SKM-1 treated with dmso at 0.1 percent for 144 hours (cell line): ENCODE results near the gene DIO2.

Experiments used
- DNase-seq: peaks from one replicate; lab custom pipeline; 2025; ENCODE audit not compliant: unreplicated experiment; lab: John Stamatoyannopoulos, UW

Gene DIO2

DNA sequence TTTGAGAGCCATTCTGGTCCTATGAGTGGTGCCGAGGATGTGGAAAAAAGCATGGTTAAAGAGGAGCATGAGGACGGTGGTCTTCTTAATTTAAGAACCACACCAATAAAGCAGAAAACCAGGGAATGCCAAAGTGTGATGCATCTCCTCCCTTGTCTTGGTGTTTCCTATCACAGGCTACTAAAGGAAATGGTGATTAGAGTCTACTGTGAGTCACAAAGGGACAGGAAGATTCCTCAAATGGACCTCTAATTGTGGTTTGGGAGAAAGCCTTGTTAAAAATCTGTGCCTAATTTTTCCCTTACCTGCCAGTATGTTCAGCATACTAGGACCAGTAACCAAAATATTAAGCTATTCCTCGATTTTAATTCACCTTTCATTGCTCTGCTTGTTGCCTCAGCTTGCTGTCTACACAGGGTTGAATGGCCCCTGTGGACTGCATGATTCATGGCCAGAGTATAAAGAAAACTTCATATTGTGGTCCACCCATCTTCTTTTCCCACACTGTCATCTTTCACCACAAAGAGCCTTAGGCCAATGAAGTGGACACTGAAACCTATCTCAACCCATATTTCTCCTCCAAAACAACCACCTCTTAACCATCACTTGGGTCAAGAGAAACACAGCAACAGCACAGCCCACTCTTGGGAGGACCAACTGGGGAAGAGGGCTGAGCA is 38.8 kb downstream of the DIO2 start:
- DNase-seq = no peak

GRCh38 chr14:80167793-80168448 is 43.4 kb downstream of the DIO2 start:
- DNase-seq = no peak

DNA sequence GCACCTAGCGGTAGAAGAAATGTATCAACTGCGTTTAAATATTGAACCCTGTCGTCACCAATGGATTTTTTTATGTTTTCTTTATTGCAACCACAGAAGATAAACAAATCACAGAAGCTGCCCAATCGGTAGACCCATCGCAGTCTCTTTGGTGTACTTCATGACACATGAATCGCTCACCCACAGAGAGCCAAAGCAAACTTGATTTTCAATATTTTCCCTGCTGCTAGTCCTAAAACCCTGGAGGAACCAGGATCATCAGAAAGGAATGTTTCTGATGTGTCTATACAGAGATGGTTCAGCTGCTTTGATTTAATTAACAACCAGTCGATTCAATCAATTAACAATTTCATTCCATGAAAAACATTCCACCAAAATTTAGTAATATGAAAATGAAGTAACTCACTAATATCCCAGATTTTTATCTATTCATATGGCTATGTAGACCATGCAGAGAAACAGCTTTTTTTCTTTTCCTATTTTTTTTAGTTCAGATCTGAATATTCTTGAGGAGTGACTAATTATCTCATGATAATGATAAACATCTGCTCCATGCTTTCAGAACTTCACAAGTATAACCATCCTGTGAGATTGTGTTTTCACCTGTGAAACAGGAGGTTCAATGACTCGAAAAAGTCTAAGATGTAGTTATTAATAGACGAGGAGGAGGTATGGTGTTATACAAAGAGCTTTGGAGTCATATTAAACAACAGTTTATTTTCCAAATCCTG is 46.1 kb downstream of the DIO2 start:
- DNase-seq = no peak

DNA sequence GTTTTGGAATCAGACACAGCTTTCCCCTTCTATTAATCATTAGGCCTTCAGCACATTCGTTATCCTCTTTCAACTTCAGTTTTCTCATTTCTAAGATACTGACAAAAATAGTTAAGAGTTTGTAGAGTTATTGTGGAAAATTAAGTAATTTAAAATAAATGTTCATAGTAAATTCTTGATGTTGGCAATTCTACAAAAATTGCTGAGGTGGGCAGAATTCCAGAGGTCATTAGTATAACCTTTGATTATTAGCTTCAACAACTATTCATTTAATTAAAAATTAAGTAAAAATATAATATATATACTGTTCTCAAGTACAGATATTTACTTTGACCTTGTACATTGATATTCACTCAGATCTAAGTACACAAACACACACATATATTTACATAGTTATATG is 58.5 kb downstream of the DIO2 start:
- DNase-seq = no peak

DNA sequence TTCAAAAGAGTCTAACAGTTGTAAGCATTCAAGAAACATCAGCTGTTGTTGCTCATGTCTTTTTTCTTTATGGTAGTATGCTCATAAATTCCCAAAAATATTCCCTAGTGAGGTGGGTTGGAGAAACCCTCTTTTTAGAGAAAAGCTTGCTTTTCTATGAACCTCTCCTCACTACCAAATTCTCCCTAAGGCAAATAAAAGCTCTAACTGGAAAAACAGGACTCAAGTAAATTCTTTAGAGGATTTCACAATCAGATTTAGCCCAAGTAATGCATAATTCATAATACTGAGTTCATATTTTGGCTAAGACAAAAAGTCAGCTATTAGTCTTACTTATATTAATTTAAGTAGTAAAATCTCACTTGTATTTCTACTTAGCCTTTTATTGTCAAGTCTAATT is 59.1 kb downstream of the DIO2 start:
- DNase-seq = no peak

DNA sequence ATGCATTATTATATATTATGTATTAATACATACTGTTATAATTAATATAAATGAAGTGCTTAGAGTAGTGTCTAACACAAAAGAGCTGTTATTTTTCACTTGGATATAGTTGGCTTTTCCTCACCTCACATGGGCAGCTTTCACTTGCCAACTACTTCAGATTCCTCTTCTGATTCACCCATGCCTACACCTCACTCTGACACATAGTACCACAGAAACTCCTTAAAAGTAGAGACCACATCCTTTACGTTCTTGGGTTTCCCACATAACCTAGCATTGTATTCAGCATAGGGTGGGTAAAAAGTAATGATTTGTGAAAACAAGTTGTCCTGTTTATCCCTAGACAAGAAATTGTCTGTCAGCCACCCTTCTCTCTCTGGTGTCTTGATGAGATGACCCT is 61.0 kb downstream of the DIO2 start:
- DNase-seq = no peak
